K562 (cell line): ENCODE measurements around the gene PRDM16. TPM values are rescaled to one million over a fixed set of nuclear protein-coding genes. Genes with fewer than 3 reads are reported as not detected.

Experiments used
- ATAC-seq: fragments of 200-7000 bp; cut with Tn5 transposase; 3 replicates; pipeline ENCODE4 v1.9.1; 2020; ENCODE audit warnings: moderate library complexity
- BruUV-seq: library from RNA; stranded (reverse); fragments of 400-500 nt; replicated peaks from 2 replicates; lab custom pipeline; 2021; lab: Mats Ljungman, UMichigan
- CTCF ChIA-PET: fragments of 300-600 bp; formaldehyde crosslinking; extraction: SDS; loops from one replicate; lab custom pipeline; 2021; ENCODE audit warnings: low intra/inter-chr PET ratio; lab: Yijun Ruan, JAX
- POLR2A ChIA-PET: fragments of 300-600, 350-650 bp; sonication (Branson Sonifier 250); formaldehyde crosslinking; extraction: SDS; loops from one replicate; lab custom pipeline; 2021; ENCODE audit warnings: antibody characterized with exemption, inconsistent platforms; lab: Yijun Ruan, JAX
- DNase-seq, 4 experiments: peaks; one replicate each; pipeline versions ENCODE4 v3.0.0 to v3.0.0-alpha.2; 2011 to 2018; ENCODE audit warnings: low spot score in 3 of 4, mixed read lengths in 3 of 4; ENCODE audit errors: extremely low read depth in 1 of 4
- FAIRE-seq: peaks from 2 replicates; lab custom pipeline; 2011; peaks lifted over from hg19 to GRCh38; lab: Jason Lieb, UNC
- H2AFZ ChIP-seq: 2 replicates; pipeline ENCODE4 v1.6.0; 2011; ENCODE audit warnings: low read depth, low read length, control low read depth, inconsistent platforms
- H3K27ac ChIP-seq: fragments of 200-600 bp; 3 replicates; pipeline ENCODE4 v1.8.0; 2011; ENCODE audit warnings: low read depth, mild to moderate bottlenecking, control low read depth, inconsistent platforms, low read length, moderate library complexity, mixed read lengths; ENCODE audit errors: extremely low read depth
- H3K27me3 ChIP-seq, 2 experiments: fragments of 300-600 bp in 1 of 2; 2 replicates in 1 of 2; 3 replicates in 1 of 2; pipeline versions ENCODE4 v1.6.0 to v1.8.0; 2011; ENCODE audit warnings: inconsistent platforms in 2 of 2, low read length in 2 of 2, mild to moderate bottlenecking in 1 of 2, mixed read lengths in 1 of 2, moderate library complexity in 1 of 2; ENCODE audit not compliant: control insufficient read depth in 2 of 2, insufficient read depth in 2 of 2
- H3K36me3 ChIP-seq: fragments of 300-600 bp; 3 replicates; pipeline ENCODE4 v1.8.0; 2011; ENCODE audit warnings: mild to moderate bottlenecking, low read length, inconsistent platforms; ENCODE audit not compliant: control insufficient read depth, insufficient read depth
- H3K4me1 ChIP-seq, 2 experiments: fragments of 200-600 bp in 1 of 2; replicated peaks in 1 of 2; 2 replicates in 1 of 2; 3 replicates in 1 of 2; pipeline versions ENCODE4 v1.5.1 to v1.8.0; 2011; ENCODE audit warnings: inconsistent platforms in 2 of 2, low read length in 2 of 2, mild to moderate bottlenecking in 1 of 2, mixed read lengths in 1 of 2, moderate library complexity in 1 of 2; ENCODE audit not compliant: control insufficient read depth in 2 of 2, insufficient read depth in 2 of 2
- H3K4me2 ChIP-seq: 2 replicates; pipeline ENCODE4 v1.6.1; 2011; ENCODE audit warnings: low read length, control low read depth, inconsistent platforms, mixed read lengths; ENCODE audit not compliant: insufficient read depth
- H3K4me3 ChIP-seq: fragments of 200-600 bp; sonication (generic), shearing (Covaris generic); 2 replicates; pipeline ENCODE4 v1.5.1; 2016; ENCODE audit warnings: control low read depth, inconsistent platforms
- H3K79me2 ChIP-seq: fragments of 200-600 bp; 3 replicates; pipeline ENCODE4 v1.8.0; 2011; ENCODE audit warnings: low read length, inconsistent platforms; ENCODE audit not compliant: control insufficient read depth, insufficient read depth
- H3K9ac ChIP-seq, 2 experiments: 2 replicates each; pipeline versions ENCODE4 v1.6.0 to v1.6.1; 2011; ENCODE audit warnings: low read depth in 2 of 2, low read length in 2 of 2, control low read depth in 1 of 2, inconsistent platforms in 1 of 2, mild to moderate bottlenecking in 1 of 2, mixed read lengths in 1 of 2; ENCODE audit not compliant: insufficient read depth in 1 of 2
- H3K9me1 ChIP-seq: one replicate; pipeline ENCODE4 v1.6.0; 2011; ENCODE audit warnings: inconsistent platforms, mild to moderate bottlenecking, low read length, moderate library complexity; ENCODE audit not compliant: control insufficient read depth, insufficient read depth
- H3K9me3 ChIP-seq: replicated peaks from 2 replicates; pipeline ENCODE4 v1.5.1; 2011; ENCODE audit warnings: low read depth, low read length, inconsistent platforms; ENCODE audit not compliant: control insufficient read depth, insufficient read depth
- H4K20me1 ChIP-seq: replicated peaks from 2 replicates; pipeline ENCODE4 v1.6.1; 2011; ENCODE audit warnings: low read length, inconsistent platforms, mixed read lengths; ENCODE audit not compliant: control insufficient read depth, insufficient read depth
- EZH2 ChIP-seq: IDR thresholded peaks from 2 replicates; pipeline ENCODE4 v1.6.1; 2012; ENCODE audit warnings: low read depth, mild to moderate bottlenecking, inconsistent platforms, low read length, borderline replicate concordance
- NELFE ChIP-seq: IDR thresholded peaks from 2 replicates; pipeline ENCODE4 v1.6.1; 2011; ENCODE audit warnings: mild to moderate bottlenecking; ENCODE audit not compliant: insufficient read depth, insufficient read length
- SMARCC2 ChIP-seq: fragments of 450-650 bp; IDR thresholded peaks from 2 replicates; pipeline ENCODE4 v1.6.1; 2017; ENCODE audit warnings: antibody characterized with exemption, moderate library complexity, mild to moderate bottlenecking, low read depth
- WGBS: fragments of 100-300 bp; shearing (Covaris generic); methylation state at CpG from one replicate; pipeline ENCODE4 v1.1.6; 2016; ENCODE audit warnings: low coverage, mixed read lengths; ENCODE audit not compliant: insufficient coverage; ENCODE audit errors: missing lambda C conversion rate; 5-methylcytosine and 5-hydroxymethylcytosine counted together
- in situ Hi-C: fragments of 300-500 bp; cut with MboI; formaldehyde crosslinking; loops from 4 replicates; pipeline ENCODE4 v1.15.0; 2018; ENCODE audit warnings: inconsistent platforms, mixed read lengths
- intact Hi-C: fragments of 100-400 bp; cut with micrococcal nuclease; formaldehyde crosslinking; loops from 2 replicates; pipeline ENCODE4 v1.14.2; 2022
- polyA plus RNA-seq, 8 experiments: library from polyadenylated mRNA; depleted of rRNA in 4 of 8; stranded (reverse) in 5 of 8; unstranded in 3 of 8; fragments of >200 nt; fragmentation: Nextera tagmentation in 2 of 8; fragmentation: Illumina TruSeq in 1 of 8; extraction: Ambion mirVana in 2 of 8; extraction: Trizol in 1 of 8; gene quantifications; 2 replicates each; pipeline versions ENCODE4 v1.2.1 to v1.2.3, GENCODE V29; 2011 to 2014; ENCODE audit warnings: inconsistent platforms in 1 of 8, missing spikeins in 1 of 8
- total RNA-seq, 7 experiments: library from RNA; depleted of rRNA in 6 of 7; stranded (reverse); fragments of >200 nt in 6 of 7; fragmentation: Illumina TruSeq in 2 of 7; extraction: Trizol in 2 of 7; gene quantifications; 2 replicates each; pipeline versions ENCODE4 v1.2.1 to v1.2.3, GENCODE V29; 2011 to 2021; ENCODE audit warnings: low replicate concordance in 1 of 7

The PRDM16 gene
- total and polyA plus RNA-seq, 9 of the 15 experiments (the other 6 are each of a cell fraction or from before 2014, with no cell fraction given): 0.10 to 0.27 TPM; not detected in 7

GRCh38 chr1:3133686-3134085 lies 64.7 kb downstream of the PRDM16 start (continued):
- TF ChIP-seq SMARCC2: no peak
- TF ChIP-seq, all 486 proteins: peak for 0

GRCh38 chr1:3134381-3135072 lies 65.5 kb downstream of the PRDM16 start:
- intact Hi-C loops (no loop called here), in situ Hi-C loops (no loop called here)
- ChIA-PET POLR2A (interaction anchor here (1.1 to 1.2 kb wide), 2 partner anchors 12 to 45 kb away, joined by 3 read pairs; no protein-coding TSS in a partner anchor), CTCF (no interaction called here)
- Histone ChIP-seq H3K9me1 (peaks cover 3% of the 10 kb centered on the region), H3K9ac (no peak overlapping the region), H3K27ac (no peak overlapping the region), H3K4me1 (no peaks in the 10 kb centered on the region; a peak in 2 of 5 replicates), H3K9me3 (no peaks in the 10 kb centered on the region), H4K20me1 (0 out of 2 replicates have a peak, but pooled peaks cover 21% of the 10 kb centered on the region), H3K4me3 (no peak overlapping the region), H2AFZ (no peak overlapping the region), H3K36me3 (no peaks in the 10 kb centered on the region), H3K4me2 (no peak overlapping the region), H3K79me2 (no peaks in the 10 kb centered on the region), H3K27me3 (peaks cover 50 to 93% of the 10 kb centered on the region in 2 experiments; a peak in 3 of 5 replicates)
- under 1% methylated on average over 35 of the region's 36 CpGs for WGBS
- no TSS peak for BruUV-seq
- TF ChIP-seq EZH2 (0 out of 2 replicates have a peak, but pooled peaks have one; percentile 34), NELFE (no peak)
- ATAC-seq (no peak), DNase-seq (no peak), FAIRE-seq (no peak)
